IPS DF 6.9 (cell line): ENCODE results near the gene ANP32A.

Experiments
- DNase-seq: peaks from one replicate; pipeline ENCODE4 v3.0.0-alpha.2; 2013; ENCODE audit warnings: low read depth, low spot score
- H3K27ac ChIP-seq: one replicate; pipeline ENCODE4 v1.5.1; 2013; ENCODE audit warnings: low read length, control low read depth
- H3K27me3 ChIP-seq: 2 replicates; pipeline ENCODE4 v1.6.1; 2013; ENCODE audit warnings: mild to moderate bottlenecking, low read length; ENCODE audit not compliant: control insufficient read depth, insufficient read depth
- H3K36me3 ChIP-seq: 2 replicates; pipeline ENCODE4 v1.6.1; 2013; ENCODE audit warnings: low read length; ENCODE audit not compliant: control insufficient read depth, insufficient read depth
- H3K4me1 ChIP-seq: 2 replicates; pipeline ENCODE4 v1.6.1; 2013; ENCODE audit warnings: low read length; ENCODE audit not compliant: control insufficient read depth, insufficient read depth
- H3K4me3 ChIP-seq: 2 replicates; pipeline ENCODE4 v1.5.1; 2013; ENCODE audit warnings: mild to moderate bottlenecking, low read length
- H3K9me3 ChIP-seq: 2 replicates; pipeline ENCODE4 v1.6.1; 2013; ENCODE audit warnings: low read length, inconsistent platforms; ENCODE audit not compliant: control insufficient read depth, insufficient read depth
- WGBS: extraction: QIAGEN DNeasy Blood & Tissue Kit; methylation state at CpG from one replicate; pipeline ENCODE4 v1.1.7; 2013; ENCODE audit warnings: mixed read lengths, missing lambda C conversion rate; ENCODE audit not compliant: insufficient read length, insufficient coverage; 5-methylcytosine and 5-hydroxymethylcytosine counted together

The ANP32A gene

DNA sequence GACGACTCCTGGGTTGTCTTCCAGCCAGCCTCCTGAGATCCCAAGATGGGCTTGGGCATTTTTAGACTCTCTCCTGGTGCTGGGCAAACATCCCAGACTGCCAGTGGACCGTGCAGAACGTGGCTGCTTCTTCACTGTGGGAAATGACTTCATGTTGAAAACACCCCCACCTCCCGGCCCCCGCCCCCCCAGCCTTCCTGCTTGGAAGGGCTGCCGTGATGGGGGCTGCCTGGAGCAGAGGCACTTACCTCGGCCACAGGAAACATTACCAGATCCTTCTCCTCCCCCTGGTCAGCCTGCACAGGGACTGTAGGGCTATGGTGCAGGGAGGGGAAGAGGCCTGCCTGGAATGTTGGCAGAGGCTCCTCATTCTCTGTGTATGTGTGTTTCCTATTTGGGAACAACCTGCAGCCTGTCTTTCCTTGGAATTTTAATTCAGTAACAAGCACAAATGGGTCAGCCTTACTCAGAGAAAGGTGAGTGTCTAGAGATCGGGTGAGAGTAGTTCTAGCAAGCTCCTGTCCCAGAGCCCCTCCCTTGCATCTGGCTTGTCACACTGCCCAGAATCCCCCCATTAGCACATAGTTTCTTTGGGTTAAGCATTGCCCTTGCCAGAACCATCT is 90.8 kb downstream of the ANP32A start:
- Histone ChIP-seq H3K4me3 (no peak overlapping the region), H3K9me3 (no peaks in the 10 kb centered on the region), H3K27ac (no peak overlapping the region), H3K36me3 (no peaks in the 10 kb centered on the region), H3K27me3 (no peaks in the 10 kb centered on the region), H3K4me1 (no peaks in the 10 kb centered on the region)
- WGBS = no CpG with 5 or more reads among the region's 8 CpGs
- no peak for DNase-seq
